CD1c-positive myeloid dendritic cell (primary cell): ENCODE results near the gene BEST1.
"Not testable (repeated sequence)": the region's sequence is repeated elsewhere in the genome, so short reads cannot be mapped to it uniquely, and the experiment has no call there.

Experiments used
- DNase-seq: peaks from one replicate; pipeline ENCODE4 v3.0.0-alpha.2; 2016; ENCODE audit errors: extremely low spot score

BEST1 gene

GRCh38 chr11:61948505-61948904 is 1.6 kb upstream of the BEST1 start:
- no peak for DNase-seq

DNA sequence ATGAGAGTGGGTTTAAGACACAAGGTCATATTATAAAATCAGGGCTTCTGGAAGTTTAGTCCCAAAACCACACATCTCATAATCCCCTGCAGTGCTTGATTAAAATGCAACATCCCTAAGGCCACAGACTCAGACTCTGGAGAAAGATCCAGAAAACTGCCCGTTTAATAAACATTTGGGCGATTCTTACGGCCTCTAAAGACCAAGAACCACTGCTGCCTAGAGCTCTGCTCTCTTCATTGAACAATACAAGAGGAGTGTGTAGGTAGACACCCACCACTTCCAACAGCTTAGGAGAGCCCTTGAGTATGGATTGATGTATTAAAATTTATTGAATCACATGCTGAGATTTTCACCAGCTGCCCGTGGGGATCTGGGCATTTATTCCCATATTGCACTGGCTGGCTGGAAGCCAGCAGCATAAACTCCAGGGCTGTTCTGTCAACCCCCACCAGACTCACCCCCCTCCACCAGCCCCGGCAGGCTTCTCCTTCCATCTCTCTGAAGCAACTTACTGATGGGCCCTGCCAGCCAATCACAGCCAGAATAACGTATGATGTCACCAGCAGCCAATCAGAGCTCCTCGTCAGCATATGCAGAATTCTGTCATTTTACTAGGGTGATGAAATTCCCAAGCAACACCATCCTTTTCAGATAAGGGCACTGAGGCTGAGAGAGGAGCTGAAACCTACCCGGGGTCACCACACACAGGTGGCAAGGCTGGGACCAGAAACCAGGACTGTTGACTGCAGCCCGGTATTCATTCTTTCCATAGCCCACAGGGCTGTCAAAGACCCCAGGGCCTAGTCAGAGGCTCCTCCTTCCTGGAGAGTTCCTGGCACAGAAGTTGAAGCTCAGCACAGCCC is 749 bp upstream of the BEST1 start:
- peak; percentile 71 for DNase-seq

DNA sequence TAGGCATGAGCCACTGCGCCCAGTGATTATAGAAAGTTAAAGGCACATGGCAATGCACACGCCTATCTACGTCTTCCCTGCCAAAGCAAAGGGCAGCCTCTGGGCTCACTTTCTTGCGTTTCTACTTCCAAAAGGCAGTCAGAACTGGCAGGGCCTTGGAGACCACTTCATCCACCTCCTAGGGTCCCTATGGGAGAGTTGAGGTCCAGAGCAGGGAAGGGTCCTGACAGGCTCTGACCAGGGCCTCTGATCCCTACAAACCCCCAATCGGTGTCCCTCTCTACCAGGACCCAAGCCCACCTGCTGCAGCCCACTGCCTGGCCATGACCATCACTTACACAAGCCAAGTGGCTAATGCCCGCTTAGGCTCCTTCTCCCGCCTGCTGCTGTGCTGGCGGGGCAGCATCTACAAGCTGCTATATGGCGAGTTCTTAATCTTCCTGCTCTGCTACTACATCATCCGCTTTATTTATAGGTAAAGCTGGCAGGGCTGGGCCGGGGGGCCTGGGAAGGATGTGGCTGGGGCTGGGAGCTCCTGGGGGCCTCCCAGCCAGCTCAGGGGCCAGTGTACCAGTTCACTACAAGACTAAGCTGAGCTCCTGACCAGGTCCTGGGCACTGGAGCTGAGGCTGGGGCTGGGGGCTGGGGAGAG is 1.5 kb downstream of the BEST1 start:
- no peak for DNase-seq

DNA sequence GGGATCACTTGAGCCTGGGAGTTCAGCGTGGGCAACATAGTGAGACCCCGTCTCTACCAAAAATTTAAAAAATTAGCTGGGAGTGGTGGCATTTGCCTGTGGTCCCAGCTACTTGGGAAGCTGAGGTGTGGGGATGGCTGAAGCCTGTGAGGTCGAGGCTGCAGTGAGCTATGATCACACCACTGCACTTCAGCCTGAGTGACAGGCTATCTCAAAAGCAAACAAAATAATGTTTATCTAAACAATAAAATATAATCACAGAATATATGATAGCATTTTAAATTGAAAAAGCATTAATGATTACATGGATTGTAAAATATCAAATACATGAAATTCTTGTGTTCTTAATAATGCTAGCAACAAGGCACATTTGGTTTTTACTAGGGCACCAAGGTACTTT is 2.7 kb downstream of the BEST1 start:
- no peak for DNase-seq

DNA sequence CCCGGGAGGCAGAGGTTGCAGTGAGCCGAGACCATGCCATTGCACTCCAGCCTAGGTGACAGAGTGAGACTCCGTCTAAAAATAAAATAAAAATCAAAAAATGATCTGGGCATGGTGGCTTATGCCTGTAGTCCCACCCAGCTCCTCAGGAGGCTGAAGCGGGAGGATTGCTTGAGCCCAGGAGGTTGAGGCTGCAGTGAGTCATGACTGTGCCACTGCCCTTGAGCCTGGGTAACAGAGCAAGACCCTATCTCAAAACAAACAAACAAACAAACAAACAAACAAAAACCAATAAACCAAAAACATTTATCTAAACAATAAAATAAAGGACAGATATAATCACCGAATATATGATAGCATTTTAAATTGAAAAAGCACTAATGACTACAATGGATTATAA is 3.5 kb downstream of the BEST1 start:
- not testable (repeated sequence) for DNase-seq

DNA sequence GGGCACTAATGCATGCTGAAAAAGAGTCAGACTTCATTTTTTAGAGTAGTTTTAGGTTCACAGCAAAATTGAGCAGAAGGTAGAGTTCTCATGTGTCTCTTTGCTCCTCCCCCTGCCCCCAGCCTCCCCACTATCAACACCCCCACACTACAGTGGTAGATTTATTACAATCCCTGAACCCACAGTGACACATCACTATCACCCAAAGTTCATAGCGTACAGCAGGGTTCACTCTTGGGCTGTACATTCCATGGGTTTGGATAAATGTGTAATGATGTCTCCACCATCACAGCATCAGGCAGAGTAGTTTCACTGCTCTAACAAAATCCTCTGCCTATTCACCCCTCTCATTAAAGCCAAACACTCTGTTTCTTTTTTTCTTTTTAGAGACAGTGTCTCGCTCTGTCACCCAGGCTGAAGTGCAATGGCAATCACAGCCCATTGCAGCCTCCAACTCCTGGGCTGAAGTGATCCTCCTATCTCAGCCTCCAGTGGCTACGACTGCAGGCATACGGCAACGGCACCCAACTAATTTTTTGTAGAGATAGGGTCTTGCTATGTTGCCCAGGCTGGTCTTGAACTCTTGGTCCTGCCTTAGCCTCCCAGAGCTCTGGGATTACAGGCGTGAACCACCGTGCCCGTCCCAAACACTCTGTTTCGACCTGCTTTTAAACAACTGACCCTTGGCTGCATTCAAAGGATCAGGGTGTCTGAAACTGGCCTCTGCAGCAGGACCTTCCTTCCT is 4.1 kb downstream of the BEST1 start:
- DNase-seq = peak; percentile 32

- DNase-seq = peak; percentile 92
Observed at GRCh38 chr11:61954851-61955421, 4.8 kb downstream of the BEST1 start.

- DNase-seq = peak; percentile 35
Observed at GRCh38 chr11:61955422-61956135, 5.4 kb downstream of the BEST1 start.

- no peak for DNase-seq
Observed at GRCh38 chr11:61956191-61957020, 6.3 kb downstream of the BEST1 start.

DNA sequence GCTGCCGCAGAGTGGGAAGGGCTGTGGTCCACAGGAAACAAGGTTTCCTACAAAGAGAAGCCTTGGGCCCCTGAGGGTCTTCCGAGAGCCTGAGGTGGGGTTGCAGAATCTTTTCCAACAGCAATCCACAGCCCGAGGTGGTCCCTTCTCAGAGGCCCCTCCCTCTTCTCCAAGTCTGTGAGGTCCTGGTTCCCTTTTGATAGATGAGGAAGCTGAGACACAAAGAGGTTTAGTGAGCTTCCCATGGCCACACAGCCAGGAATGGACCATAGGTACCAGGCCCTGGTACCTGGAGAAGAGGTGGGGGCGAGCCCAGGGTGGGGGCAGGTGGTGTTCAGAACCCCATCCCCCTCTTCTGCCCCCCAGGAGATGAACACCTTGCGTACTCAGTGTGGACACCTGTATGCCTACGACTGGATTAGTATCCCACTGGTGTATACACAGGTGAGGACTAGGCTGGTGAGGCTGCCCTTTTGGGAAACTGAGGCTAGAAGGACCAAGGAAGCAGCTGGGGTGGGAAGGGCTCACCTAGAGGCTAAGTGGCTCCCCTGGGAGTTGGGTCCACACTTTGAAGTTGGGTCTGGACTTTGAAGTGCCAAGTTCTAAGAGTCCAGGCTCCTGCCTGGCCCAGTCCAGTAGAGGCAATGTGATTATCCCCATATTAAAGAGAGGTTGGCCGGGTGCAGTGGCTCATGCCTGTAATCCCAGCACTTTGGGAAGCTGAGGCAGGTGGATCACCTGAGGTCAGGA is 7.0 kb downstream of the BEST1 start:
- DNase-seq = peak; percentile 31

DNA sequence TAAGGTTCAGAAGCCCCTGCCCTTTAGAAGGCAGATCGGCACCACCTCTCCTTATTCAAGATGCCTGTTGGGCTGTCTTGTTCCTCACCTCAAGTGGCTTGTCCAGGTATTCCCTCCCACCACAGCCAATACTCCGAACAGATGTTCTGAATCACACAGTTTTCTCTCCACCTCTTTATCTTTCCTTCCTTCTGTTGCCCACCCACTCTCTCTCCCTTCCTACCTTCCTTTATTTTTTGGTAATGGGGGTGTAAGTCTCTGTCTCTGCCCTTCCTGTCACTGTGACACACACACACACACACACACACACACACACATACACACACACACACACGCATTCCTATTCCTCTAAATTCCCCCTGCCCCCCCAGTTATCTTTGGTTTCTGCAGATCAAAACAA is 8.4 kb downstream of the BEST1 start:
- no peak for DNase-seq

DNA sequence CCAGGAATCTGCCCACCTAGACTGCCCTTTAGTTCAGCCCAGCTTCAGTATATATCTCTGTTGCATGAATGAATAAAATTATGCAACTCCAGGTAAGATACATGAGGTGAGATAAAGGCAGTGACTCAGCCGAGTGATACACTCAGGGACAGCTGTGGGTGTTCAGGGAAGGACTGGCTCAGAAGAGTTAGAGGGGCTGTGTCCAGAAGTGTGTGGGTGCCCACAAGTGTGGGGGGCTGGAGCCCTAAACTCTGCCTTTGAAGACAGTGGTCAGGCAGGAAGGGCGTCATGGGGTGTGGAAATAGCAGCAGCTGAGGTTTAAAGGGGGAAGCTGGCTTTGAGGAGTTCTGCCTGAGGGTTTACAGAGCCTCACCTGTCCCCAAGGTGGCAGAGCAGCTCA is 9.0 kb downstream of the BEST1 start:
- no peak for DNase-seq

DNA sequence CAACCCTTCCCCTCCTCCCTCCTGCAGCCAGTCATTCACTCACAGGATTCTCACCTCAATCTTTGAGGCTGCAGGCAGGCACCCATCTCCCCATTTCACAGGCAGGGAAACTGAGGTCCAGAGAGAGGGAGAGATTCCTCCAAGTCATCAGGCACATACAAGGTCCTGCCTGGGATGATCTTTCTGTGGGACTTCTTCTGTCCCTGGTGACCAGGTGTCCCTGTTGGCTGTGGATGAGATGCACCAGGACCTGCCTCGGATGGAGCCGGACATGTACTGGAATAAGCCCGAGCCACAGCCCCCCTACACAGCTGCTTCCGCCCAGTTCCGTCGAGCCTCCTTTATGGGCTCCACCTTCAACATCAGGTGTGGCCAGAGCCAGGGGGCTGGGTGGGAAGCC is 9.5 kb downstream of the BEST1 start:
- DNase-seq = no peak

GRCh38 chr11:61960532-61960931 is 10.4 kb downstream of the BEST1 start:
- no peak for DNase-seq

DNA sequence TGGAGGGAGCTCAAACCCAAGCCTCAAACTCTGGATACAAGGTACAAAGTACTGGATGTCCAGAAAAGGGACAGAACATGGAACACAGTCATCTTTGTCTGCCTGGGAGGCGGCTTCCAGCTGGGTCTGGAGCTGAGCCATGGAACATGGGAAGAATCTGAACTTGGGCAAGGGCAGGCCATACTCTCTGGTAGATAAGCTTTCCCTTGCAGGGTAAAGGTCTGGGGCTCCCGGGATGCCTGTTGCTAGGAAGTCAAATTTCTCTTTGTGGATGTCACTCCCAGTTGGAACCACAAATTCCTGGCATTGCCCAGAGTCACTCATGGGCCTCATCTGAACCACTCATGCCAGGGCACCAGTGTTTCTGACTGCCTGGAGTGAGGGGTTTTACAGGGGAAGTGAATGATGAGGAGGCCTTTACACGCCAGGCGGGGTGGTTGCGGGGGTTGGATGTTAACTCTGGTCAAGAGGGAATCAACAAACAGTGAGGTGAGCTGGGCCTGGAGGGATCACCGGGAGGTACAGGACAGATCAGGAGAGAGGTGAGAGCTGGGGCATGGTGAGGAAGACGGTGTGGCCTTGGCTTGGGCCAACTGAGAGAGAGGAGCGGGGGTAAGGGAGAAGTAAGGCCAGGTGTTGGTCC is 11.5 kb downstream of the BEST1 start:
- peak; percentile 17 for DNase-seq

DNA sequence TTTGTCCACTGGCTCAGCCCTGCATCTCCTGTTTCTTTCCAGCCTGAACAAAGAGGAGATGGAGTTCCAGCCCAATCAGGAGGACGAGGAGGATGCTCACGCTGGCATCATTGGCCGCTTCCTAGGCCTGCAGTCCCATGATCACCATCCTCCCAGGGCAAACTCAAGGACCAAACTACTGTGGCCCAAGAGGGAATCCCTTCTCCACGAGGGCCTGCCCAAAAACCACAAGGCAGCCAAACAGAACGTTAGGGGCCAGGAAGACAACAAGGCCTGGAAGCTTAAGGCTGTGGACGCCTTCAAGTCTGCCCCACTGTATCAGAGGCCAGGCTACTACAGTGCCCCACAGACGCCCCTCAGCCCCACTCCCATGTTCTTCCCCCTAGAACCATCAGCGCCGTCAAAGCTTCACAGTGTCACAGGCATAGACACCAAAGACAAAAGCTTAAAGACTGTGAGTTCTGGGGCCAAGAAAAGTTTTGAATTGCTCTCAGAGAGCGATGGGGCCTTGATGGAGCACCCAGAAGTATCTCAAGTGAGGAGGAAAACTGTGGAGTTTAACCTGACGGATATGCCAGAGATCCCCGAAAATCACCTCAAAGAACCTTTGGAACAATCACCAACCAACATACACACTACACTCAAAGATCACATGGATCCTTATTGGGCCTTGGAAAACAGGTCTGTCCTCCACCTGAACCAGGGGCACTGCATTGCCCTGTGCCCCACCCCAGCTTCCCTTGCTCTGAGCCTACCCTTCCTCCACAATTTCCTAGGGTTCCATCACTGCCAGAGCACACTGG is 12.3 kb downstream of the BEST1 start:
- peak; percentile 18 for DNase-seq

DNA sequence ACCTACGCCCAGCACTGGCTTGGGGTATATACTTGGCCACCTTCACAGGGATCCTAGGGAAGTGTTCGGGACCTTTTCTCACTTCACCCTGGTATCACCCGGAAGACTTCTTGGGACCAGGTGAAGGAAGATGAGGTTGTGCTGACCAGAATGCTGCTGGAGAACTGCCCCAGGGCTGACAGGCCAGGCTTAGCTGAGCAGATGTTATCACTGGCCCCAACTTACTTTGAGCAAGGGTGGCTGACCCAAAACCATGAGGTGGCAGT is 12.8 kb downstream of the BEST1 start:
- no peak for DNase-seq

DNA sequence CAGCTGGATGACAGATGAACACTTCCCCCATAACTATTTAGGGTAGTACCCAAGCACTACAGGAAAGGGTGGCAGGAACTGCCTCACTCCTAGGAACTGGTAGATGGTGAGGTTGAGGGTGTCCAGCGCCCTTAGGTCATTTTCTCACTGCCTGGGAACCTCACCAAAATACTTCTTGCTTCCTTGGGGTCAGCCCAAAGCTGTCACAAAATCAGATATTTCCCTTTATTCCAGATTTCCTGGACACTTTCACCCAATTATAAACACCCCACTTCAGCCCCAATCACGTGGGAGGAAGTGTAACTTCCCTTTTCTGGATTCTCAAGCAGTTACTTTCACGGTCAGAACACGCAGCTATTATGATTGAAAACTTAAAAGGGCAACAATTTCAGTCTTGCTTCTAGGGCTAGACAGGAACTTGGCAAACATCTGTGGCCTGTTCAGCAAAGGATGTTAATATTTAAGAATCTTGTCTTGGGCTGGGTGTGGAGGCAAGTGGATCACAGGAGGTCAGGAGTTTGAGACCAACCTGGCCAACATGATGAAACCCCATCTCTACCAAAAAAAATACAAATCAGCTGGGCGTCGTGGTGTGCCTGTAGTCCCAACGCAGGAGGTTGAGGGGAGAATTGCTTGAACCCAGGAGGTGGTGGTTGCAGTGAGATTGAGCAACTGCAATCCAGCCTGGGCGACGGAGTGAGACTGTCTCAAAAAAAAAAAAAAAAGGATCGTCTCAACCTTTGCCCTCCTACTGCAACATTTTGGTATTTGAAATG is 13.3 kb downstream of the BEST1 start:
- DNase-seq = peak; percentile 96
